GM23248 (cell line): ENCODE data around the gene TCAF1. TPM values are rescaled to one million over a fixed set of nuclear protein-coding genes. Genes with fewer than 3 reads are reported as not detected.
A peak's percentile ranks its signal among the peaks of the same experiment; 100 is the strongest.
"Not testable (repeated sequence)": the region's sequence is repeated elsewhere in the genome, so short reads cannot be mapped to it uniquely, and the experiment has no call there.

Source experiments
- DNase-seq: peaks from one replicate; pipeline ENCODE4 v3.0.0-alpha.2; 2015
- H2AFZ ChIP-seq: fragments of 200-600 bp; sonication (generic); 2 replicates; pipeline ENCODE4 v1.6.1; 2016; ENCODE audit warnings: antibody characterized with exemption
- H3F3A ChIP-seq: fragments of 200-600 bp; sonication (generic); 2 replicates; pipeline ENCODE4 v1.6.1; 2016; ENCODE audit warnings: mild to moderate bottlenecking, antibody characterized with exemption, mixed run types; ENCODE audit not compliant: insufficient read depth
- H3K27ac ChIP-seq: fragments of 200-600 bp; sonication (generic); 2 replicates; pipeline ENCODE4 v1.5.1; 2016; ENCODE audit warnings: mild to moderate bottlenecking
- H3K27me3 ChIP-seq: fragments of 200-600 bp; sonication (generic); replicated peaks from 2 replicates; pipeline ENCODE4 v1.6.1; 2016; ENCODE audit warnings: mild to moderate bottlenecking; ENCODE audit not compliant: insufficient read depth
- H3K36me3 ChIP-seq: fragments of 200-600 bp; sonication (generic); 2 replicates; pipeline ENCODE4 v1.6.1; 2016; ENCODE audit warnings: low read depth, mild to moderate bottlenecking
- H3K4me1 ChIP-seq: fragments of 200-600 bp; sonication (generic); 2 replicates; pipeline ENCODE4 v1.6.1; 2016; ENCODE audit warnings: mild to moderate bottlenecking; ENCODE audit not compliant: insufficient read depth
- H3K4me2 ChIP-seq: fragments of 200-600 bp; sonication (generic); one replicate; pipeline ENCODE4 v1.6.1; 2016; ENCODE audit warnings: mild to moderate bottlenecking; ENCODE audit not compliant: unreplicated experiment
- H3K4me3 ChIP-seq: fragments of 200-600 bp; sonication (generic); 2 replicates; pipeline ENCODE4 v1.5.1; 2016; ENCODE audit warnings: mild to moderate bottlenecking
- H3K79me2 ChIP-seq: fragments of 200-600 bp; sonication (generic); 2 replicates; pipeline ENCODE4 v1.6.1; 2016; ENCODE audit warnings: mild to moderate bottlenecking; ENCODE audit not compliant: insufficient read depth
- H3K9ac ChIP-seq: fragments of 200-600 bp; sonication (generic); 2 replicates; pipeline ENCODE4 v1.6.1; 2016; ENCODE audit warnings: mild to moderate bottlenecking
- H3K9me2 ChIP-seq: fragments of 200-600 bp; sonication (generic); 2 replicates; pipeline ENCODE4 v1.6.1; 2016; ENCODE audit warnings: mixed run types, mild to moderate bottlenecking, moderate library complexity; ENCODE audit not compliant: insufficient read depth
- H3K9me3 ChIP-seq: fragments of 200-600 bp; sonication (generic); one replicate; pipeline ENCODE4 v1.6.1; 2017; ENCODE audit warnings: low read depth
- H4K20me1 ChIP-seq: fragments of 200-600 bp; sonication (generic); 2 replicates; pipeline ENCODE4 v1.6.0; 2016; ENCODE audit not compliant: insufficient read depth
- WGBS, 2 experiments: methylation state at CpG; one replicate each; pipeline ENCODE4 v1.1.6; 2015 to 2017; ENCODE audit warnings: low lambda C conversion rate in 2 of 2, low coverage in 1 of 2; ENCODE audit errors: missing lambda C conversion rate in 2 of 2; 5-methylcytosine and 5-hydroxymethylcytosine counted together
- in situ Hi-C: fragments of 300-500 bp; cut with MboI; formaldehyde crosslinking; loops from 2 replicates; pipeline ENCODE4 v1.15.0; 2020
- polyA plus RNA-seq: library from polyadenylated mRNA; unstranded; fragments of >200 nt; fragmentation: Nextera tagmentation; extraction: Ambion mirVana; gene quantifications from 2 replicates; pipeline ENCODE4 v1.2.1, GENCODE V29; 2016
- total RNA-seq: library from RNA; depleted of rRNA; stranded (reverse); fragments of >200 nt; shearing (Covaris generic); gene quantifications from 2 replicates; pipeline ENCODE4 v1.2.3, GENCODE V29; 2014

The TCAF1 gene
- total and polyA plus RNA-seq, 2 experiments from 2014 or later = 46.5 to 82.9 TPM

GRCh38 chr7:143837223-143837622 lies 64.8 kb downstream of the TCAF1 start:
- H3K27ac ChIP-seq, H3K9me3 ChIP-seq, in situ Hi-C loops, H3K9ac ChIP-seq, H3F3A ChIP-seq, H3K4me1 ChIP-seq, H3K36me3 ChIP-seq, H4K20me1 ChIP-seq, H3K27me3 ChIP-seq, DNase-seq, H3K4me3 ChIP-seq, H3K9me2 ChIP-seq, H3K4me2 ChIP-seq, H3K79me2 ChIP-seq, H2AFZ ChIP-seq: not testable (repeated sequence)
- 1 to 2% methylated on average over 15 to 17 of the region's 24 CpGs for WGBS, 2 experiments

DNA sequence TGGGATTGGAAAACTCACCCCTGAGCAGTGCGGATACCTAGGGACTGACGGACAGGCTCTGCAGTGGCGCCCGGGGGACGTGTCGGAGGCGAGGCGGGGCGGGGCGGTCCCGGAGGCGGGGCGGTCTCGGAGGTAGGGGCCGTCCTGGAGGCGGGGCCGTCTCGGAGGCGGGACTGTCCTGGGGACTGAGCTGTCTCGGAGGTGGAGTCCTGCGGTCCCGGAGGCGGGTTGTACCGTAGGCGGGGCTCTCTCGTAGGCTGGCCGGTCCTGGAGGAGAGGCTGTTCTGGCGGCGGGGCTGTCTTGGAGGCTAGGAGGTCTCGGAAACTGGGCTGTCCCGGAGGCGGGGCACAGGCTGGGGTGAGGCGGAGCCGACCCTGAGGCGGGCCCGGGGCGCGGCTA lies 65.4 kb downstream of the TCAF1 start:
- H3F3A ChIP-seq, H3K79me2 ChIP-seq, H3K36me3 ChIP-seq, H3K4me2 ChIP-seq, H2AFZ ChIP-seq, H3K4me1 ChIP-seq, in situ Hi-C loops, H4K20me1 ChIP-seq, H3K9me3 ChIP-seq, H3K9me2 ChIP-seq, DNase-seq, H3K27ac ChIP-seq, H3K27me3 ChIP-seq: not testable (repeated sequence)
- peak overlapping the region; percentile 48; the same call in 1 of the 2 replicates for H3K9ac ChIP-seq
- peak overlapping the region; percentile 63 for H3K4me3 ChIP-seq
- WGBS, 2 experiments = 1% methylated on average over 16 of the region's 38 CpGs

DNA sequence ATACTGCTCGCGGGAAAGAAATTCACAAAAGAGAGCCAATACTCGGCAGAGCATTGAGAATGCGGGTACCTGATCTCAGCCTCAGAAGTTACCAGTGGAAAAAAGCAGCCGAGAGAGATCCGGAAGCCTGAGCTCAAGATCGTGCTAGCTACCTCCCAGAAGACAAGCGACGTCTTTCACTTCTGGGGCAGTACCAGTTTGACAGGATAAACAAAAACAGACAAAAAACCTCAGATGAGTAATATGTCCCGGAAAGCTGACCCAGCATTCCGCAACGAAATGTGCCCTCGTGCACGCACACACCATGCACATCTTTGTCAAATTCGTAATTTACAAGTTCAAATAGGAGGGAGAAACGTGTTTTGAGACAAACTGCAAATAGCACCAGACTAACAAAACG lies 65.9 kb downstream of the TCAF1 start:
- H3K27me3 ChIP-seq, H3F3A ChIP-seq, DNase-seq, H3K9me3 ChIP-seq, H3K9me2 ChIP-seq, in situ Hi-C loops, H3K4me1 ChIP-seq, H3K79me2 ChIP-seq, H3K27ac ChIP-seq, H4K20me1 ChIP-seq, H3K36me3 ChIP-seq, H3K4me2 ChIP-seq, H2AFZ ChIP-seq, H3K4me3 ChIP-seq: not testable (repeated sequence)
- no CpG with 5 or more reads among the region's 17 CpGs for WGBS, 2 experiments
- 0 out of 2 replicates have a peak overlapping the region, but pooled peaks have one; percentile 48 for H3K9ac ChIP-seq

- in situ Hi-C loops, H4K20me1 ChIP-seq, H3F3A ChIP-seq, H2AFZ ChIP-seq, H3K4me2 ChIP-seq, H3K9me2 ChIP-seq, H3K4me1 ChIP-seq, H3K9ac ChIP-seq, H3K4me3 ChIP-seq, H3K27ac ChIP-seq, H3K9me3 ChIP-seq, H3K79me2 ChIP-seq, H3K27me3 ChIP-seq, DNase-seq, H3K36me3 ChIP-seq: not testable (repeated sequence)
- WGBS, 2 experiments = no CpG with 5 or more reads among the region's 5 CpGs
Observed at GRCh38 chr7:143826578-143826977, 75.4 kb downstream of the TCAF1 start.

GRCh38 chr7:143824295-143825135 lies 77.5 kb downstream of the TCAF1 start:
- H3K36me3 ChIP-seq, H3K4me1 ChIP-seq, DNase-seq, in situ Hi-C loops, H4K20me1 ChIP-seq, H3K4me2 ChIP-seq, H3K27me3 ChIP-seq, H3K79me2 ChIP-seq, H3K9ac ChIP-seq, H2AFZ ChIP-seq, H3K9me2 ChIP-seq, H3F3A ChIP-seq, H3K9me3 ChIP-seq, H3K4me3 ChIP-seq, H3K27ac ChIP-seq: not testable (repeated sequence)
- WGBS, 2 experiments = no CpG with 5 or more reads among the region's 7 CpGs

DNA sequence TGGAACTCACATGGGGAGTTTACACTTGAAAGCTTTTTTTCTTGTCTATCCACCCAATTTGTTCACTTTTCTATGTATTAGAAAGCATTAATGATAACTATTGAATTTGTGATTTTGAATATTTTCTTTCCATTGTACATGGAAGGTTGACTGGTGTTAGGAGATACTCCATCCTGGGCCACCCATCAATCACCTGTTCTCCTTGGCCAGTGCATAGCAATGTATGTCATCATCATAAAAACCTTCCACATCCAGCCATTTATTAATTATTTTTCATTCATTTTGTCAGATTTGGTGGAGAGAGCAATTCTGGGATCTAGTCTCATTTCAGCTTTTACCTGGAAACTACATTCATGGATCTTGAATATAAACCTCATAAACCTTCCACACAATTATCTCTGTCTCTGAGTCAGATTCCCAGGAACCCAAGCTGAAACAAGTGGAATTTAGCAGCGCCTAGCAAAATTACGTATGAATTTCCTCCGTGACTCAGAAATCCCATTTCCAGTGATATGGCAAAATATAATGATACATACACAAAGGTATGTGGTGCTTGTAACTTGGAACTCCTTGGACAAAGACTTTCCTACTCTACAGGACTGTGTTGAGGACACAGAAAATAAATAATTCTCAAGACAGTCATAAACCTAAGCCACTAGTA lies 78.2 kb downstream of the TCAF1 start:
- H3K4me1 ChIP-seq, in situ Hi-C loops, H3K9me2 ChIP-seq, H3K9ac ChIP-seq, H3K27me3 ChIP-seq, H3K27ac ChIP-seq, DNase-seq, H3K36me3 ChIP-seq, H4K20me1 ChIP-seq, H3K9me3 ChIP-seq, H3K4me3 ChIP-seq, H3K4me2 ChIP-seq, H3F3A ChIP-seq, H2AFZ ChIP-seq, H3K79me2 ChIP-seq: not testable (repeated sequence)
- 0% methylated on average over 1 of the region's 3 CpGs; no CpG with 5 or more reads in 1 of the 2 experiments for WGBS, 2 experiments

DNA sequence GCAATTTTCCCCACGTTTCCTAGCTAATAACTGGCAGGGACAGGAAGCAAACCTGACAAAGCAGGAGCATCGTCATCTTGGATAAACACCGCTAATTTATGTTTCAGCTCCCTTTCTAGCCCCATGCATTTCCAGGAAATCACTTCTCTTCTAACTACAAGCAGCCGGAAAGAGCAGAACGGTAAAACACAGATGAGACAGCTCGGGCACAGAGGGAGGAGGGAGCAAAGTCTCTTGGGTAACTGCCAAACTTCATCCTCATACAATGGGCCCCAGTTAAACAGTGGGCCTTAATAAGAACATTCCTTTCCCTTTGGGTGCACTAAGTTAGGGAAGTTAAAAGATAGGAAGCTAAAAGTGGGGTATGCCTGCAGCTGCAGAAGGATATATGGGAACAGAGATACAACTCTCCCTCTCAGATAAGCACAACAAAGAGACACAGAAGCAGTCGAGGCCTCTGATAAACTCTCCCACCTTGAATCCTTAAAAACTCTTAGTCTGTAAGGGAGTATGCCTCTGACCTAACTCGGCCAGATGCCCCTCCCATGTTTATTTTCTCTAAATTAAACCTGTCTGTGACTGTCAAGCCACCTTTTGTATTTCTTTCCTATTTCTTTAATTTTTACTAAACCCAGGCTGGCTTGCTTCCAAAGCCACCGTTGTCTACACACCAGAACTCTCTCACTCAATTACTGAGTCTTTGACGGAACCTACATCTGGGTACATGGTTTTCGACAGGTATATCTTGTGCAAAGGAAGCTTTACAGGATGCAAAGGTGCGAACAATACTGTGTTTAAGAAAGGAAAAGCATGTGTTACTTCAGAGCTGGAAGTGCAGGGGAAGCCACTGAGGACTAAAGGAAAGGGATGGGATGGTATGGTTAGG lies 80.3 kb downstream of the TCAF1 start:
- H3K9me3 ChIP-seq, DNase-seq, H3K4me1 ChIP-seq, H4K20me1 ChIP-seq, in situ Hi-C loops, H3F3A ChIP-seq, H3K9ac ChIP-seq, H3K4me2 ChIP-seq, H3K9me2 ChIP-seq, H2AFZ ChIP-seq, H3K4me3 ChIP-seq, H3K27ac ChIP-seq, H3K27me3 ChIP-seq, H3K79me2 ChIP-seq, H3K36me3 ChIP-seq: not testable (repeated sequence)
- 100% methylated on average over 1 of the region's 12 CpGs; no CpG with 5 or more reads in 1 of the 2 experiments for WGBS, 2 experiments
